Effector CD4-positive, alpha-beta T cell (primary cell): Measurements from ENCODE around the gene TMEM143.
"Not testable (repeated sequence)": the region's sequence is repeated elsewhere in the genome, so short reads cannot be mapped to it uniquely, and the experiment has no call there.

ENCODE experiments used
- DNase-seq: peaks from one replicate; pipeline ENCODE4 v3.0.0-alpha.2; 2020
- total RNA-seq: gene quantifications from one replicate; lab custom pipeline; 2026; lab: John Stamatoyannopoulos, UW

Gene TMEM143
- total RNA-seq = 6.2 reads per million, percentile 23 among the genes with 10 or more reads in this experiment

DNA sequence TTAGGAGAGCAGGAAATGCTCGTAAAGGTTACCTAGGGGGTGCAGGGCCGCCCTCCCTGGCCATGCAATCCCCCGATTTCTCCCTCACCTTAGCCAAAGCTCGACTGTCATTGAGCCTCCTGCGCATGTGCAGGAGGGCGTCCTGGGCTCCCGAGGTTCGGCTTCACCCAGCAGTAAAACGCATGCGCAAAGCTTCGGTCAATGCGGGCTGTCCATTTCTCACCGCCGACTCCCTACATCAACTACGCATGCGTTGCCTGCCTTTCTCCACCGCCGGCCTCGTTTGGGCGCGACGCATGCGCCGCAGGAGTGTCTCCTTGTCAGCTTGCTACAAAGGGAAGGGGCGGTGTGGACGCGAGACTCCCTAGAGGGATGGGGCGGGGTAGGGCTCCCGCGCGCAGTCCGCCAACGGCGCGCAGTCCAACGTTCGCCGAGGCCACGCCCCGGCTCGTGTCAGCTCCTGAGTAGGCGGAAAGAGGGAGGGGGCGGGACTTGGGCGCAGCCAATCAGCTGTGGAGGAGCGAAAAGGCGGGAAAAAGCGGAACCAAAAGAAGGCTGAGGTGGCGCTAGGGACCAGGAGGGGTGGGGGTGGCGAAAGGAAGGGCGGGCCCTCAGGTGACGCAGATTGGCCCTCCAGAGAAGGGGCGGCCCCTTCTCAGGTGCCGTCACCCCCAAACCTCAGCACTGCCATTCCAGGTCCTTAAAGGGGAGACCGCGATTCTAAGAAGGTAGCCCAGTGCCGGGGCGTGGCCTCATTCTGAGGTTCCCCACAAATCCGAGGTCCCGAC, at the start of gene TMEM143, which contains the start of gene SYNGR4:
Gene TMEM143 (minus strand): TSS at position 131 of the 788 bp plus-strand sequence. CDS start 20 bp downstream, at position 111.
Gene SYNGR4 (plus strand): TSS at position 558 of the 788 bp plus-strand sequence. CDS start 1,476 bp downstream, outside the sequence.
- peak; percentile 97 for DNase-seq

DNA sequence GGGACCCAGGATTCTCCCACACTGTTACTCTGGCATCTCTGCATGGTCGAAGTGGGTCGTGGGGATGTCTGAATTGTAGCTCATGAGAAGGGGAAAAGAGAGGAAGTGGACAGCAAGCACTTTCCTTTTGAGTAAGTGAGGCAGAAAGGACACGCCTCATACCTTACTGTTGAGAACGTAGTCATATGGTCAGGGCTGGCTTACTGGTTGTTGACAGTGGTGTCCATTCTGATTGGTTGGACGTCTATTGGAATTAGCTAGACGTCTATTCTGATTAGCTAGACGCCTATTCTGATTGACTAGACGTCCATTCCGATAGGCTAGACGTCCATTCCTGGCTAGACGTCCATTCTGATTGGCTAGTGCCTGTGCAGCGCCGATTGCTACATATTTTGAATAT, 42.1 kb upstream of the TMEM143 start:
- no peak for DNase-seq

DNA sequence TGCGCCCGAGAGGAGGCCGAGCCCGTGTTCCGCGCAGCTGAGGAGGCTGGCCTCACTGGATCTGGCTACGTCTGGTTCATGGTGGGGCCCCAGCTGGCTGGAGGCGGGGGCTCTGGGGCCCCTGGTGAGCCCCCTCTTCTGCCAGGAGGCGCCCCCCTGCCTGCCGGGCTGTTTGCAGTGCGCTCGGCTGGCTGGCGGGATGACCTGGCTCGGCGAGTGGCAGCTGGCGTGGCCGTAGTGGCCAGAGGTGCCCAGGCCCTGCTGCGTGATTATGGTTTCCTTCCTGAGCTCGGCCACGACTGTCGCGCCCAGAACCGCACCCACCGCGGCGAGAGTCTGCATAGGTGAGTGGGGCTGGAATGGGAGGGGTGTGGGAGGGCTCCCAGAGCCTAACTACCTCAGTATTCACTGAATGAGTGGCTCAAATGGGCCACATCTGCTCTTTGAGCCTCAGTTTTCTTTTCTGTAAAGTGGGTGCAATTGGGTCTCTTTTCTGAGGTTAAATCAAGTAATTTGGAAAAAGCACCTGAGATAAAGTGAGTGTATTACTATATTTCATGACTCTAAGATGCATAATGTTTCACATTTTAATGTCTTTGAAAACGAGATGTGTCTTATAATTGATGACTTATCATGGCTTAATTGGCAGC, 41.4 kb upstream of the TMEM143 start:
- DNase-seq = no peak

DNA sequence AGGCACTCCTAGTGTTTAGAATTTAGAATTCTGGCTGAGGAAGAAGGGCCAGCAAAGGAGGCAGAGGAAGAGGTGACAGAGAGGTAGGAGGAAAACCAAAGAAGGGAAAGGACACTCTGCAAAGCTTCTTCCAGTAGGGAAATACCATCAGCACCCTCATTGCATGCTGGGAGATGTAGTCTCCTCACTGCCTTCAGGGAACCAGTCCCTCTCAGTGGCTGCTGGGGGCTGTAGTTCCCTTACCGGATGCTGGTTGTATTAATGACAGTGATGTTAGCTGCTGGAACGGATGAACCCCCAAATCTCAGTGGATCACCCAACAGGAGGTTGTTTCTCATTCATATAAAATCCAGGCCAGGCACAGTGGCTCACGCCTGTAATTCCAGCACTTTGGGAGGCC, 39.9 kb upstream of the TMEM143 start:
- peak; percentile 19 for DNase-seq

DNA sequence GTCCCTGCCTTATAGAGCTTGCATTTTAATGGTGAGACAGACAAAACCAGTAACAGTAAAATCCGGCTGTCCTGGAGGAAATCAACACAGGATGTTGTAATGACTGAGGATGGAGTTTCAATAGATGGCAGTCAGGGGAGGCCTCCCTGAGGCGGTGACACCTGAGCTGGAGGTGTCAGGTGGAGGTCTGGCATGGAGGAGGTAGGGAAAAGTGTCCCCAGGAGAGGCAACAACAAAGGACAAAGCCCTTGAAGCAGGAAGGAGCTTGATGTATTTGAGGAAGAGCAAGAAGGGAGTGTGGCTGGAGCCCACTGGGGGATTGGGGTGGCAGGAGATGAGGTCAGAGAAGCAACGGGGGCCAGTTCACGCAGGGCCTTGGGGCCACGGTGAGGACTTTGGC, 37.5 kb upstream of the TMEM143 start:
- DNase-seq = no peak

DNA sequence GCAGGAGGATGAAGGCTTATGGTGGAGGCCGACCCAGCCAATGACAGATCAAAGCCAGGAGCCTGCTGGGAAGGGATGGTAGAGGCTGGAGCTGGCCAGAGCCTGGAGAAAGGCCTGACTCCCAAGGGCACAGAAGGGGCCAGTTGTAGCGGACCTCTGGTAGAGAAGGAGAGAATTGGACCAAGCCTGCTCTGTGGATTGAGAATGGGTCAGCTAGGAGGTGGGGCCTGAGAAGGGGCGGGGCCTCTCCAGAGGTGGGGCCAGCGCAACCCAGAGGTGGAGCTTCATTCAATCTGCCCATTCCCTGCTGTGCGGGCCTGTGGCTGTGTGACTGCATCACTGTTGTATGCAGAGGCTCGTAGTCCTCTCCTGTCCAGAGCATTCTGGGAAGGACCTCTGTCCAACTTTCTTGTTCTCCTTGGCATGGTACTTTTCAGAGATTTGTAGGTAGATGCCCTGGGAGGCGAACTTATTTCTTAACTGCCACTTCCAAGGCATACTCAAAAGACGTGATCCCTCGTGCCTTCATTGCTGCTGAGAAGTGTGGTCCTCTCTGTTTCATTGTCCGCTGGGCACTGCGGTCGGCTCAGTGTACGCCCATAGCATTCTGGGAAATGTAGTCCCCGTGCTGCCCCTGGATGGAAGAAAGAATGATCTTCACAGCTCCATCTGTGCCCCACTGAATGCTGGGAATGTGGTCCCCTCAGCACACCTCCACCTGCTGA, 36.4 kb upstream of the TMEM143 start:
- peak; percentile 17 for DNase-seq

DNA sequence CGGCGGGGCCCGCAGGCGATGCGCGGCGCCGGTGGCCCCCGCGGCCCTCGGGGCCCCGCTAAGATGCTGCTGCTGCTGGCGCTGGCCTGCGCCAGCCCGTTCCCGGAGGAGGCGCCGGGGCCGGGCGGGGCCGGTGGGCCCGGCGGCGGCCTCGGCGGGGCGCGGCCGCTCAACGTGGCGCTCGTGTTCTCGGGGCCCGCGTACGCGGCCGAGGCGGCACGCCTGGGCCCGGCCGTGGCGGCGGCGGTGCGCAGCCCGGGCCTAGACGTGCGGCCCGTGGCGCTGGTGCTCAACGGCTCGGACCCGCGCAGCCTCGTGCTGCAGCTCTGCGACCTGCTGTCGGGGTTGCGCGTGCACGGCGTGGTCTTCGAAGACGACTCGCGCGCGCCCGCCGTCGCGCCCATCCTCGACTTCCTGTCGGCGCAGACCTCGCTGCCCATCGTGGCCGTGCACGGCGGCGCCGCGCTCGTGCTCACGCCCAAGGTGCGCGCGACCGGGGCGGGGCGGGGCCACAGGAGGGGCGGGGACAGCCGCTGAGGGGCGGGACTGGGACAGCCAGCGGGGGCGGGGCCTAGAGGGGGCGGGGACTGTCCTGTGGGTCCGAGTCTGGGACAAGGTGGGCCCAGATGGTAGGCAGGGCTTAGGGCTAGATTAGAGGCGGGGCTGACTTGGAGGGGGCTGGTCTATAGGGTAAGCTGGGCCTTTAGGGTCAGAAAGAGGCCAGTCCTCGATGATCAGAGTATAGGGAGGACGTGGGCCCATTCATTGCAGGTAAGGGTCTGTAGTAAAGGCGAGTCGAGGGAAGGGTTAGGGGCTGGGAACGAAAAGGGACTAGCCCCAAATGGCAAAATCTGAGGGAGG, 34.9 kb upstream of the TMEM143 start:
- DNase-seq = peak; percentile 68

DNA sequence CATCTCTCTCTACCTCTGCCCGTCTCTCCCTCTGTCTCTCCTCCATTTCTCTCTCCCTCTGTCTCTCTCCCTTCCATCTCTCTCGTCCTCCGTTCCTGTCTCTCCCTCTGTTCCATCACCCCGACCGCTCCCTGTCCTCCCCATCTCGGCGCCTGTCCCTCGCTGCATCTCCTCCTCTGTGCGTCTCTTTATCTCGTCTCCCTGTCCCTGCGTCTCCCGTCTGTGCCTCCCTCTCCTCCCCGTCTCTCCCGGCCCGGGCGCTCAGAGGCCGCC, 34.3 kb upstream of the TMEM143 start:
- no peak for DNase-seq

DNA sequence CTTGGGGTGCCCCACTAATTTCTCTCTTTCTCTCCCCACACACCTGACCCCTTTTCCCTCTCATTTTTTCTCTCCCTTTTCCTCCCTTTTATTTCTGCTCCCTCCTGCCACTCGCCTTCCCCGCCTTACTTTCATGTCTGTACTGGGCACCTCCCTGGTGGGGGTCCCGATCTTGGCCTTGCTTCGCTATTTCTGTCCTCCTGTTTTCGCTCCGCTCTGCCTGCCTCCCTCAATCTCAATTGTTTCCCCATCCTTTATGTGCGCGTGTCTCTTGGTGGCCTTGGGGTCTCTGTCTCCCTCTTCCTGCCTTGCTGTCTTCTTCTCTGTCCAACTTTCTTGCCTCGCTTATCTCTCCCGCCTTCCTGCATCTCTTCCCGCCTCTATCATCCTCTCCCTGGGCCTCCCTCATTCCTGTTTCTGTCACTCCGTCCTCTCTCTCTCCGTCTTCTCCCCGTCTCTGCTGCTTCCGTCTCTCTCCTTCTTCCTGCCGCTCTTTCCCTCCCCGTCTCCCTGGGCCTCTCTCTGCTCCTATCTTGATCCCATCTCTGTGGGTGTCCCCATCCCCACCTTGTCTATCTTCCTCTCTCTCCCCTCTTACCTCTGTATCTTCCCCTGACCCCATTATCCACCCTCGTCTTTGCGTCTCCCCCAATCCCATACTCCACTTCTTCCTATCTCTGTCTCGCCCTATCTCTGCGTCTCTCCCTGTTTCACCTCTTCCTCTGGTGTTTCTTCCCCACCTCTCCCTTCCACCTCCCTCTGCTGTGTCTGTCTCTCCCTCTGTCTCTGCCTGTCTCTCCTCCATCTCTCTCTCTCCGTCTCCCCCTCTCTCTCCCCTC, 33.7 kb upstream of the TMEM143 start:
- DNase-seq = no peak

DNA sequence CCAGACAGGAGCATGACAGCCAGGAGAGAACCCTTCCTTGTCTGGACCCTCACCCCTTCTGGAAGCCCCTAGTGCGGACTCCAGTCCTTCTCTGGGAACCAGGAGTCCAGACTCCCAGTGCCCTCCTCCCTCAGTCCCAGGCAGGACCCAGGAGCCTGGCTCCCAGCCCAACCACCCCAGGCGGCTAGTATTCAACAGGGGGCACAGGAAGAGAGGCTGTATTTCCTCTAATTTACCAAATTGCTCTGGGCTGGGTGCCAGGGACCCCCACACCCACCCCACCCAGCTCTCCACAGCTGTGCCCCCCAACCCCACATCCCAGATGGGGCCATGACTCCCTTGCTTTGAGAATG, 33.1 kb upstream of the TMEM143 start:
- no peak for DNase-seq

DNA sequence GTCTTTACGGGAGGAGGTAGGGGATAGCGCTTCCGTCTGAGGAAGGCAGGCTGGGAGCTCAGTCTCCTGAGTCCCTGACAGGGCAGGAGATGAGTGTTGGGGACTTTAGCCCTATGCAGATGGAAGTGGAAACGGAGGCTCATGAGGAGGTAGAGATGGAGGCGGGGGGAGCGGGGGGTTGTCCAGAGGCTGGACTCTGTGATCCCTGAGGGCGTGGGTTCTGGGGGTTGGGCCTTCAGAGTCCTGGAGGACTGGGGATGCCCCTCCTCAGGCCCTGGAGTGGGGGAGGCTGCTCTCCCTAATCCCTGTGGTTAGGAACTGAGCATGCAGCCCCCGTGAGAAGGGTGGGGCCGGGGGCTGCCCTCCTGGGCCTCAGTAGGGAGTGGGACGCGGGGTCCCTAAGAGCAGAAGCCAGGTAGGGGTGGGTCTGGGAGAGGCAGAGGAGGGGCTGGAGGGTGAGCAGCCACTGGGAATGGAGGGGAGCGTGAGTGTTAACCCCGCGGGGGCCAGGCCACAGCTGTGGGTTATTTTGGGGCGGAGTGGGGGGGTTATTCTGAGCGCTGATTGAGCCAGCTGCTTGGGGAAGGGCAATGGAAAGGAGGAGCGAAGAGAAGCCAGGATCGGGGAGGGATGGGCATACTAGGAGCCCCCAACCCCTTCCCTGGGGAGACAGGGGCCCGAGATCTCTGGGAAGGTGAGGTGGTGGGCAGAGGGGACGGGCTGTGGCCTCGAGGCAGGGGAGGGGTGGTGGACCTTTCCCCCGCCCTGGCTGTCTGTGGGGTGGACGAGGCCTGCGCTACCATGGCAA, 32.5 kb upstream of the TMEM143 start:
- no peak for DNase-seq

DNA sequence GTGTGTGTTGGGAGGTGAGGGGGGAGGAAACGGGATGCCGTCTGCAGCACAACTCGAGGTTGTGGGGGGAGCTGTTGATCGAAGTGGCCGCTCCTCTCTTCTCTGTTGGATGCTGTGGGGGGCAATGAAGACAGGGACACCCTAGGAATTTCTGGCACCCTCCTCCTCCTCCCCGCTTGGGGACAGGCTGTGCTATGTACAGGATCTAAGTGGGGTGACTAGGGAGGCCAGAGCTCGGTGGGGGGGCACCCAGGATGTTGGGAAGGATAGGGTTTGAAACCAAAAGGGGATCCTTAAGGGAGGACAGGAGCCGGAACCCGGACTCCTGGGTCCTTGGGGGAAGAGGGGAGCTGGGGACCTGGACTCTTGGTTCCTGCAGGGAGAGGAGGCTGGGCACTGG, 31.8 kb upstream of the TMEM143 start:
- no peak for DNase-seq

DNA sequence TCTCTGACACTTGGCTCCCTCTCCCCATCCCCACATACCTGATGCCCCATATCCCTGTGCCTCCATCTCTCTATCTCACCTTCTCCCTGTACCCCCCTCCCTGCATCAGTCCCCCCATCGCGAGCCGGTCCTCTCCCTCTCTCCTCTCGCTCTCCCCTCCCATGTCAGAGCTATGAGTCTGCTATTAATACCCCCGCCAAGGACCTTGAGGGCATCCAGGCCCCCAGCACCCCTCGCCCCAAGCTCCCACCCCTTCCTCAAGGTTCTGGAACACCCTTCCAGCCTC, 31.4 kb upstream of the TMEM143 start:
- DNase-seq = no peak

DNA sequence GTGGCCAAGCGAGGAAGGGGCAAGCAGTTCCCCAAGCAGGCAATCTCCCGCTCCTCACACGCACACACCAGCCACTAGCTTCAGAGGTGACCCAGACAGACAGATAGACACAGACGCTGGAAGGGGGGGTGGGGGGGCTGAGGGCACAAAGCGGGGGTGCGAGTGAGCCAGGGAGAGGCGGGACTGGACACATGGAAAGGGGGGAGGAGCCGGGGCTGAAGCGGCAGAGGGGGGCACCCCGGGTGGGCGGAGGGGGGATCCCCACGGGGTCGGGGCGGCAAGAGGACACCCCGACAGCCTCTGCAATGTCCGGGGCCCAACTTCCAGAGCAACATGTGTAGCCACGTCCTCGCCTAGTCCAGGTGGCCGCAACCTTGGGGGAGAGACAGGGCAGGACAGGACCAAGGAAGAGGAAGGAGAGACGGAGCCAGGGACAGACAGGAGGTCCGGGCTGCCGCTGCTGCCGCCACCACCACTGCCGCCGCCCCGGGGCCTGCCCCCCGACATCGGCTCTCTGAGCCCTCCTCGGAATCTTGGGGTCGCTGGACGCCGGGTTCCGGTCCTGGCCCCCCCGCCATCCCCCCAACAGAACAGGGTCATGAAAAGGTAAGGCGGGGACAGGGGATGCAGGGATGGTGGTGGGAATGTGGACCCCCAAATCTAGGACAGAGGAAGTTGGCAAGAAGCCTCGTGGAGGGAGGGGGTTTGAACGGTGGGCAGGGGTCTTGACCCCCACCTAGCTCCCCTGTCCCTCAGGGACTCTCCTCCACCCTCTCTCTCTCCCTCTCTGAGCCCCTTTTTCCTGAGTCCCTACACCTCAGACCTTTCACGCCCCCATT, 30.8 kb upstream of the TMEM143 start:
- DNase-seq = no peak

DNA sequence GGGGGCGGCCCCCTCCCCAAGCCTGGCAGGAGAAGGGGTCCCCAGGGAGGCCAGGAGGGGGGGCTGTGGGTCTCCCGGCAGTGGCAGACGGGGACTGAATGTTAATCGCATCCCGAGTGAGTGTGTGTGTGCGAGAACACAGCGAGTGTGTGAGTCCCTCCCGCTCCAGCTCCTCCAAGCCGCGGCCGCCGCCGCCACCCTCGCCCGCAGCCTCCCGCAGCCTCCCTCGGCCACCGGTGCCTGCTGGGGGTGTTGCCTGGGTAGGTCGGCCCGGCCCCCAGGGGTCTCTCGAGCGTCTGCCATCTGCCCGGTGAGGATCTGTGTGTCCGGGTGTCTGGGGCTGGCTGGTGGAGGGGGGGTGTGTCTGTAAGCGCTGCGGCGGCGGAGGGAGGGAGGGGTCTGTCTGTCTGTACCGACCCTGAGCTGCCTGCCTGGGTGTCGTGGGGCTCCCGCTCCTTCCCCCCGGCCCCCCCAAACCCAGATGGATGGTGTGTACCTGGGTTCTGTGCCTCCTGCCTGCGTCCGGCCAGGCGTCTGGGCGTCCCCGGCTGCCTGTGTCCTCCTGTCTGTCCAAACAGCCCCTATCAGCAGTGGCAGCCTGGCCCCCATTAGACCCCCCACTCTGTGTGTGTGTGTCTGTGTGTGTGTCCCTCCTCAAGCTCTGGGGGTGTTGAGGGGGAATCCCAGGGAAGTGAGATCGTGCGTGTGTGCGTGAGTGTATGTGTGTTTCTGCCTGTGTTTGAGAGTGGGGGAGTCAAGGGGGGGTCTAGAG, 30.0 kb upstream of the TMEM143 start, which contains the start of gene GRIN2D:
Gene GRIN2D (plus strand): TSS at position 110 of the 772 bp plus-strand sequence. CDS start 4,725 bp downstream, outside the sequence.
- DNase-seq = peak; percentile 18

DNA sequence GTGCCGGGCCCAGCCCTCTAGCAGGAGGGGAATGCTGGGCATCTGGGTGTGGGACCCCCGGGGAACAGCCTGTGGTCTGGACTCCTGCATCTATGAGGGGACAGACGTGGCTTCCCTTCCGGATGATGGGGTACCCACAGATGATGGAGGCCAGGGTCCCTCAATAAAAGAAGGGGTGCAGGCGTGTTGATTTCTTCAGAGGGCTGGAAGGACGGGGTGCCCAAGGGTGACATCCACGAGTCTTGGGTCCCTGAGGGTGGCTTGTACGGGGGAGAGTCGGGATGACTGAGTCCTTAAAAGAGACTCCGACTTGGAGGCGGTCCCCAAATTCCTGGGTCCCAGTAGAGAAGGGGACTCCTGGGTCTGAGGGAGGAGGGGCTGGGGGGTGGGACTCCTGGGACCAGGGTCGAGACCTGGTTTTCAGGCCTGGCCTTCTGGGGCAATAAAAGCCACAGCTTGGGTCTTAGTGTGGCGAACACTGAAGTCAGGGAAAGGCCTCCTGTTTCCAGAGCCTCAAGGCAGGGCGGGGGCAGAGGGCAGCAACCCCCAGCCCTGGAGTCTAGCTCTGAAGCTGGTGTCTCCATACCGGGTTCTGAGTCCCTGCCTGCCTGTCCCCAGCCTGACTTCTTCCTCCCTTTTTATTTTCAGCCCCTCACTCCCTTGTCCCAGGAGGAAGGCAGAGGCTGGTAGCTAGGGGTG, 29.3 kb upstream of the TMEM143 start:
- DNase-seq = no peak

DNA sequence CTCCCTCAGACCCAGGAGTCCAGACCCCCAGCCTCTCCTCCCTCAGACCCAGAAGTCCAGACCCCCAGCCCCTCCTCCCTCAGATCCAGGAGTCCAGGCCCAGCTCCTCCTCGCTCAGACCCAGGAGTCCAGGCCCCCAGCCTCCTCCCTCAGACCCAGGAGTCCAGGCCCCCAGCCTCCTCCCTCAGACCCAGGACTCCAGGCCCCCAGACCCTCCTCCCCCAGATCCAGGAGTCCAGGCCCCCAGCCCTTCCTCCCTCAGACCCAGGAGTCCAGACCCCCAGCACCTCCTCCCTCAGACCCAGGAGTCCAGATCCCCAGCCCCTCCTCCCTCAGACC, 28.2 kb upstream of the TMEM143 start:
- DNase-seq = not testable (repeated sequence)

DNA sequence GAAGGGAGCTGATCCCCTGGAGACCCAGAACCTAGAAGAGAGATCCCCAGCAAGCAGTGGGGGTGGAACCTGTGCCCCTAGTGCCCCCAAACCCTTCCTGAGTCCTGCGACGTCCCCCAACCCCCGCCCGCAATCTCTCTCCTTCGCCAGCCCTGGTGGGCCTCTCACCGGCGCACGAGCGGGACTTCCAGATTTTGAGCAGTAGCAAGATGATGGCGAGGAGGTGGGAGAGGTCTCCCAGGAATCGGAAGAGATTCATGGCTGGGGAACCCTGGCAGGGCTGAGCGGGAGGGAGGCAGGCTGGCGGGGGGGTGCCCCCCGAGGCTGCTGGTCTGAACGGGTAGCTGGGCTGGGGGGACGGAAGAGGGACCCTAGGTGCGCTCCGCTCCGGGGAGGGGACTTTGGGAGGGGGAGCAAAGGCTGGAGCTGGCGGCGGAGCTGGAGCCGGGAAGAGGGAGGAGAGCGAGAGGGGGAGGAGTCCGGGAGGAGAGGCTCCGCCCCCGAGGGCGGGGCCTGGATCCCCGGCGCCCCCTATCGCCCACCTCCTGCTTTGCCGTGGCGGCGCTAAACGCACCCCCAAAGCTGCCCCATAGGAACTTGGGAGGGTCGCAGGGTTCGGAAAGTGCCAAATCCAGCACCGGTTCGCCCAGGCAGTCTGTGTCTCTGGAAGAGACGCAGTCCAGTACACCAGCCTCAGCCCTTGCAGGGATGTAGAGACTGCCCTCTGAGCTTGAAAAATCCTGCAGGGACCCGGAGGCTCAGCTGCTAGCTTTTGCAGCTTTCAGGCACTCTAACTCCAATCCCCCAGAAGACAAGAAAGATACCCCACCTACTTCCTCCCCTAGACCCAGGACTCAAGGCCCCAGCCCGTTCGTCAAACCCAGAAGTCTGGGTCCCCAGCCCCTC, 27.6 kb upstream of the TMEM143 start, which contains the start of gene KDELR1:
Gene KDELR1 (minus strand): TSS at position 452 of the 906 bp plus-strand sequence. CDS start 193 bp downstream, at position 259.
- peak; percentile 70 for DNase-seq
